ENCODE results near the gene USP3. TPM values are rescaled to one million over a fixed set of nuclear protein-coding genes. Genes with fewer than 3 reads are reported as not detected.

Gene USP3
- total and polyA plus RNA-seq, 9 of the 15 experiments (the other 6 are each of a cell fraction or from before 2014, with no cell fraction given) = 17.3 to 54.3 (median 34.8) TPM

DNA sequence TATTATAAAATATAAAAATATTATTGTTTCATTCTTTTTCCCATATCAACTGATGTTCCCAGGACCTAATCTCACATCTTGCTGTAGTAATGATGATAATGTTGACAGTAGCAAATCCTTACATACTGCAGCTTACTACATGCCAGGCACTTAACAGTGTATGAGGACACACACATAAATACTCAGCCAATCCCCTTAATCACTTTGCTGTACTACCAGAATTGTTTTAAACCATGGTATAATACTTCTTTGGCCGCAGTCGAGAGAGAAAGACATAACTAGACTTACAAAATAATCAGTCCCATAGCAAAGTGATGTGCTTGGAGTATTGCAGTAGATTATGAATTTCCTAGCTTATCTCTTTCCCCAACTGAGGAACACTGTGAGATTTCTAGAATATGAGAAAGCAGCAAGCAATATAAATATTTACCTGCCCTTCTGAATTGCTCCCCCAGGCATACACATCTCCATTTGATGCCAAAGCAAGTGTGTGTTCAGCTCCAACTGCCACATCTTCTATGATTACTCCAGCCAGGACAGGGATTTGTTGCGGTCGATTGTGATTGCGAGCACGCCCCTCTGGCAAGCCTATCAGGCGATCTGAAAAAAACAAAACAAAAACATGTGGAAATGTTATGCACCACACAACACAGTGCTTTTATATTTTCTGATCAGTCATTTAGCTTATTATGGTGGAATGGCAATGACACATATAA, 125.8 kb downstream of the USP3 start:
- H3K4me3 ChIP-seq = no peak overlapping the region
- no peak overlapping the region for H3K27ac ChIP-seq (ENCODE audit: extremely low read depth, low read depth, low read length)
- no peaks in the 10 kb centered on the region for H3K79me2 ChIP-seq (ENCODE audit: control insufficient read depth, insufficient read depth, low read length)
- H3K4me1 ChIP-seq (replicated peaks in 1 of 2; ENCODE audit: control insufficient read depth in 2 of 2, insufficient read depth in 2 of 2, low read length in 2 of 2) = no peaks in the 10 kb centered on the region
- no peaks in the 10 kb centered on the region for H3K9me3 ChIP-seq (replicated peaks; ENCODE audit: control insufficient read depth, insufficient read depth, low read depth, low read length)
- BruUV-seq (replicated peaks) = no TSS peak
- no peaks in the 10 kb centered on the region for H3K9me1 ChIP-seq (ENCODE audit: control insufficient read depth, insufficient read depth, low read length)
- H2AFZ ChIP-seq (ENCODE audit: low read depth, low read length) = no peak overlapping the region
- intact Hi-C loops (cut with micrococcal nuclease) = no loop called here
- CTCF ChIA-PET (ENCODE audit: low intra/inter-chr PET ratio) = no interaction called here
- POLR2A ChIA-PET = interaction anchor here (1.1 to 1.4 kb wide), 2 partner anchors 24 to 357 kb away, joined by 3 to 5 read pairs; no protein-coding TSS in a partner anchor
- no peak overlapping the region for H3K9ac ChIP-seq (ENCODE audit: insufficient read depth in 1 of 2, low read depth in 2 of 2, low read length in 2 of 2)
- ATAC-seq = no peak
- no peak overlapping the region for H3K4me2 ChIP-seq (ENCODE audit: insufficient read depth, low read length)
- 95% methylated on average over 7 of the region's 7 CpGs for WGBS (ENCODE audit: insufficient coverage, low coverage, missing lambda C conversion rate)
- no peaks in the 10 kb centered on the region for H4K20me1 ChIP-seq (replicated peaks; ENCODE audit: control insufficient read depth, insufficient read depth, low read length)
- in situ Hi-C loops (cut with MboI) = no loop called here
- DNase-seq (ENCODE audit: extremely low read depth in 1 of 4, low spot score in 3 of 4) = no peak
- FAIRE-seq = no peak
- TF ChIP-seq, protein P1, sequence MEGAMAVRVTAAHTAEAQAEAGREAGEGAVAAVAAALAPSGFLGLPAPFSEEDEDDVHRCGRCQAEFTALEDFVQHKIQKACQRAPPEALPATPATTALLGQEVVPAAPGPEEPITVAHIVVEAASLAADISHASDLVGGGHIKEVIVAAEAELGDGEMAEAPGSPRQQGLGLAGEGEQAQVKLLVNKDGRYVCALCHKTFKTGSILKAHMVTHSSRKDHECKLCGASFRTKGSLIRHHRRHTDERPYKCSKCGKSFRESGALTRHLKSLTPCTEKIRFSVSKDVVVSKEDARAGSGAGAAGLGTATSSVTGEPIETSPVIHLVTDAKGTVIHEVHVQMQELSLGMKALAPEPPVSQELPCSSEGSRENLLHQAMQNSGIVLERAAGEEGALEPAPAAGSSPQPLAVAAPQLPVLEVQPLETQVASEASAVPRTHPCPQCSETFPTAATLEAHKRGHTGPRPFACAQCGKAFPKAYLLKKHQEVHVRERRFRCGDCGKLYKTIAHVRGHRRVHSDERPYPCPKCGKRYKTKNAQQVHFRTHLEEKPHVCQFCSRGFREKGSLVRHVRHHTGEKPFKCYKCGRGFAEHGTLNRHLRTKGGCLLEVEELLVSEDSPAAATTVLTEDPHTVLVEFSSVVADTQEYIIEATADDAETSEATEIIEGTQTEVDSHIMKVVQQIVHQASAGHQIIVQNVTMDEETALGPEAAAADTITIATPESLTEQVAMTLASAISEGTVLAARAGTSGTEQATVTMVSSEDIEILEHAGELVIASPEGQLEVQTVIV (CRISPR knock-in tag; IDR thresholded peaks at IDR 0.05; ENCODE audit: borderline replicate concordance) = no peak
- TF ChIP-seq SRSF3 (IDR thresholded peaks at IDR 0.05; ENCODE audit: insufficient read depth, low read length) = no peak
- no peak for TF ChIP-seq KLF6 (CRISPR knock-in tag; IDR thresholded peaks at IDR 0.05; ENCODE audit: borderline replicate concordance)
- no peak for TF ChIP-seq RHOXF2B (CRISPR knock-in tag; conservative IDR thresholded peaks at IDR 0.05)
- TF ChIP-seq, protein P2, sequence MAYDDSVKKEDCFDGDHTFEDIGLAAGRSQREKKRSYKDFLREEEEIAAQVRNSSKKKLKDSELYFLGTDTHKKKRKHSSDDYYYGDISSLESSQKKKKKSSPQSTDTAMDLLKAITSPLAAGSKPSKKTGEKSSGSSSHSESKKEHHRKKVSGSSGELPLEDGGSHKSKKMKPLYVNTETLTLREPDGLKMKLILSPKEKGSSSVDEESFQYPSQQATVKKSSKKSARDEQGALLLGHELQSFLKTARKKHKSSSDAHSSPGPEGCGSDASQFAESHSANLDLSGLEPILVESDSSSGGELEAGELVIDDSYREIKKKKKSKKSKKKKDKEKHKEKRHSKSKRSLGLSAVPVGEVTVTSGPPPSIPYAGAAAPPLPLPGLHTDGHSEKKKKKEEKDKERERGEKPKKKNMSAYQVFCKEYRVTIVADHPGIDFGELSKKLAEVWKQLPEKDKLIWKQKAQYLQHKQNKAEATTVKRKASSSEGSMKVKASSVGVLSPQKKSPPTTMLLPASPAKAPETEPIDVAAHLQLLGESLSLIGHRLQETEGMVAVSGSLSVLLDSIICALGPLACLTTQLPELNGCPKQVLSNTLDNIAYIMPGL (CRISPR knock-in tag; IDR thresholded peaks at IDR 0.05) = no peak
- TF ChIP-seq, protein P3, sequence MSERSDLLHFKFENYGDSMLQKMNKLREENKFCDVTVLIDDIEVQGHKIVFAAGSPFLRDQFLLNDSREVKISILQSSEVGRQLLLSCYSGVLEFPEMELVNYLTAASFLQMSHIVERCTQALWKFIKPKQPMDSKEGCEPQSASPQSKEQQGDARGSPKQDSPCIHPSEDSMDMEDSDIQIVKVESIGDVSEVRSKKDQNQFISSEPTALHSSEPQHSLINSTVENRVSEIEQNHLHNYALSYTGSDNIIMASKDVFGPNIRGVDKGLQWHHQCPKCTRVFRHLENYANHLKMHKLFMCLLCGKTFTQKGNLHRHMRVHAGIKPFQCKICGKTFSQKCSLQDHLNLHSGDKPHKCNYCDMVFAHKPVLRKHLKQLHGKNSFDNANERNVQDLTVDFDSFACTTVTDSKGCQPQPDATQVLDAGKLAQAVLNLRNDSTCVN (CRISPR knock-in tag; IDR thresholded peaks at IDR 0.05) = no peak
- TF ChIP-seq EP400 (IDR thresholded peaks at IDR 0.05) = no peak
- peaks cover 91% of the 10 kb centered on the region for H3K36me3 ChIP-seq (ENCODE audit: control insufficient read depth, insufficient read depth, low read length)
- no peaks in the 10 kb centered on the region for H3K27me3 ChIP-seq (ENCODE audit: control insufficient read depth in 2 of 2, insufficient read depth in 2 of 2, low read length in 2 of 2)

All from K562 (cell line).